Fibroblast of lung (primary cell): ENCODE measurements around the gene ZNF317. TPM values are rescaled to one million over a fixed set of nuclear protein-coding genes. Genes with fewer than 3 reads are reported as not detected.

ENCODE experiments used
- DNase-seq, 2 donors: peaks; one replicate each; pipeline versions ENCODE4 v3.0.0 to v3.0.0-alpha.2; 2010; ENCODE audit warnings: low read depth in 2 of 2
- H2AFZ ChIP-seq: 2 replicates; pipeline ENCODE4 v1.5.1; 2012; ENCODE audit warnings: low read length, control low read depth, inconsistent platforms
- H3K27ac ChIP-seq: 2 replicates; pipeline ENCODE4 v1.5.1; 2011; ENCODE audit warnings: low read length, control low read depth; ENCODE audit not compliant: insufficient read depth
- H3K27me3 ChIP-seq: 2 replicates; pipeline ENCODE4 v1.5.1; 2011; ENCODE audit warnings: mild to moderate bottlenecking, low read length; ENCODE audit not compliant: control insufficient read depth, insufficient read depth
- H3K36me3 ChIP-seq: 2 replicates; pipeline ENCODE4 v1.5.1; 2011; ENCODE audit warnings: low read length; ENCODE audit not compliant: control insufficient read depth, insufficient read depth
- H3K4me1 ChIP-seq: 2 replicates; pipeline ENCODE4 v1.5.1; 2011; ENCODE audit warnings: low read length; ENCODE audit not compliant: control insufficient read depth, insufficient read depth; ENCODE audit errors: extremely low read depth
- H3K4me2 ChIP-seq: 2 replicates; pipeline ENCODE4 v1.5.1; 2011; ENCODE audit warnings: low read length, control low read depth; ENCODE audit not compliant: insufficient read depth; ENCODE audit errors: extremely low read depth
- H3K4me3 ChIP-seq, 4 experiments: fragments of 200-600 bp in 1 of 4; sonication (generic) in 1 of 4; replicated peaks in 1 of 4; 2 replicates each; pipeline ENCODE4 v1.5.1; 2011 to 2016; ENCODE audit warnings: low read length in 4 of 4, low read depth in 3 of 4, mild to moderate bottlenecking in 3 of 4, control low read depth in 2 of 4, inconsistent platforms in 1 of 4, mixed read lengths in 1 of 4; ENCODE audit not compliant: insufficient read depth in 1 of 4; ENCODE audit errors: control extremely low read depth in 1 of 4
- H3K79me2 ChIP-seq: 2 replicates; pipeline ENCODE4 v1.5.1; 2012; ENCODE audit warnings: mild to moderate bottlenecking, low read length, inconsistent platforms; ENCODE audit not compliant: control insufficient read depth, insufficient read depth
- H3K9ac ChIP-seq: 2 replicates; pipeline ENCODE4 v1.5.1; 2011; ENCODE audit warnings: mild to moderate bottlenecking, low read length, control low read depth; ENCODE audit not compliant: insufficient read depth
- H3K9me3 ChIP-seq: 2 replicates; pipeline ENCODE4 v1.5.1; 2012; ENCODE audit warnings: low read depth, low read length; ENCODE audit not compliant: control insufficient read depth, insufficient read depth
- H4K20me1 ChIP-seq: 2 replicates; pipeline ENCODE4 v1.5.1; 2011; ENCODE audit warnings: low read length; ENCODE audit not compliant: control insufficient read depth, insufficient read depth; ENCODE audit errors: extremely low read depth
- EZH2 ChIP-seq: IDR thresholded peaks from 2 replicates; pipeline ENCODE4 v1.5.1; 2012; ENCODE audit warnings: low read length, control low read depth, mild to moderate bottlenecking; ENCODE audit errors: missing control alignments
- polyA plus RNA-seq, 2 donors: library from polyadenylated mRNA; depleted of rRNA in 1 of 2; stranded (reverse) in 1 of 2; unstranded in 1 of 2; fragments of >200 nt; gene quantifications; 2 replicates each; pipeline ENCODE4 v1.2.1, GENCODE V29; 2011 to 2012; ENCODE audit warnings: missing spikeins in 1 of 2
- total RNA-seq: library from RNA; depleted of rRNA; stranded (reverse); fragments of >200 nt; gene quantifications from 2 replicates; pipeline ENCODE4 v1.2.1, GENCODE V29; 2014
- TF ChIP-seq, protein P1 (sequence below), 2 donors: IDR thresholded peaks in 1 of 2; conservative IDR thresholded peaks in 1 of 2; 1 replicate in 1 of 2; 2 replicates in 1 of 2; pipeline ENCODE4 v1.5.1; 2011 to 2012; ENCODE audit warnings: low read length in 2 of 2, control low read depth in 1 of 2, inconsistent platforms in 1 of 2, low read depth in 1 of 2, mild to moderate bottlenecking in 1 of 2

Gene ZNF317
- total and polyA plus RNA-seq, 2 donors (not counting 1 experiment from before 2014, with no cell fraction given): 12.8 to 17.7 TPM

DNA sequence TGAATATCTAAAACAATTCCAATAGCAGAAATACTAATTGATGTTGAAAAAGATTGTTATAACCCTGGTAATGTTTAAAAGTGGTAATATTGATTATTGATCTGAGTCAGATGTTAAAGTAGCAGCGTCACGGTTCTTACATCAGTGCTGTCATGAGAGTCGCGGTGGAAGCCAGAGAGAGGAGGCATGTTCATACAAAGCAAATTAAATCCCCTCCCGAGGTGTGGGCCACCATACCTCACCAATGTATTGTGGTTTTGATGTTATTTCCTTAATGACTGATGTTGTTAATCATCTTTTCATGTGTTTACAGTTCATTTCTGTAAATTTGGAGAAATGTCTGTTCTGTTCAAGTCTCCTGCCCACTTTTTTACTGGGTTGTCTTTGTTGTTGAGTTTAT, 11.2 kb downstream of the ZNF317 start:
- H3K4me1 ChIP-seq: no peaks in the 10 kb centered on the region
- H3K9me3 ChIP-seq: no peaks in the 10 kb centered on the region
- no peak overlapping the region for H3K9ac ChIP-seq

GRCh38 chr19:9155591-9155990, 15.4 kb downstream of the ZNF317 start:
- peaks cover 5% of the 10 kb centered on the region for H3K9me3 ChIP-seq
- TF ChIP-seq EZH2: no peak
- TF ChIP-seq, protein P1, sequence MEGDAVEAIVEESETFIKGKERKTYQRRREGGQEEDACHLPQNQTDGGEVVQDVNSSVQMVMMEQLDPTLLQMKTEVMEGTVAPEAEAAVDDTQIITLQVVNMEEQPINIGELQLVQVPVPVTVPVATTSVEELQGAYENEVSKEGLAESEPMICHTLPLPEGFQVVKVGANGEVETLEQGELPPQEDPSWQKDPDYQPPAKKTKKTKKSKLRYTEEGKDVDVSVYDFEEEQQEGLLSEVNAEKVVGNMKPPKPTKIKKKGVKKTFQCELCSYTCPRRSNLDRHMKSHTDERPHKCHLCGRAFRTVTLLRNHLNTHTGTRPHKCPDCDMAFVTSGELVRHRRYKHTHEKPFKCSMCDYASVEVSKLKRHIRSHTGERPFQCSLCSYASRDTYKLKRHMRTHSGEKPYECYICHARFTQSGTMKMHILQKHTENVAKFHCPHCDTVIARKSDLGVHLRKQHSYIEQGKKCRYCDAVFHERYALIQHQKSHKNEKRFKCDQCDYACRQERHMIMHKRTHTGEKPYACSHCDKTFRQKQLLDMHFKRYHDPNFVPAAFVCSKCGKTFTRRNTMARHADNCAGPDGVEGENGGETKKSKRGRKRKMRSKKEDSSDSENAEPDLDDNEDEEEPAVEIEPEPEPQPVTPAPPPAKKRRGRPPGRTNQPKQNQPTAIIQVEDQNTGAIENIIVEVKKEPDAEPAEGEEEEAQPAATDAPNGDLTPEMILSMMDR (conservative IDR thresholded peaks at IDR 0.05 in 1 of 2, IDR thresholded peaks at IDR 0.05 in 1 of 2; ENCODE audit: low read depth in 1 of 2, low read length in 2 of 2): no peak
- H3K27ac ChIP-seq: no peak overlapping the region
- DNase-seq: no peak
- H3K4me1 ChIP-seq: no peaks in the 10 kb centered on the region
- no peak overlapping the region for H3K9ac ChIP-seq
- H2AFZ ChIP-seq: no peak overlapping the region
- H3K27me3 ChIP-seq: no peaks in the 10 kb centered on the region
- H4K20me1 ChIP-seq: no peaks in the 10 kb centered on the region
- no peak overlapping the region for H3K4me2 ChIP-seq
- peaks cover 27% of the 10 kb centered on the region for H3K79me2 ChIP-seq
- no peak overlapping the region for H3K4me3 ChIP-seq
- peaks cover 27% of the 10 kb centered on the region for H3K36me3 ChIP-seq

More for the DNA sequence above, 11.2 kb downstream of the ZNF317 start:
- Histone ChIP-seq H2AFZ (no peak overlapping the region), H4K20me1 (no peaks in the 10 kb centered on the region), H3K27ac (no peak overlapping the region), H3K79me2 (peaks cover 64% of the 10 kb centered on the region), H3K4me3 (no peak overlapping the region), H3K27me3 (no peaks in the 10 kb centered on the region), H3K4me2 (no peak overlapping the region), H3K36me3 (peaks cover 2% of the 10 kb centered on the region)
- TF ChIP-seq, protein P1 (conservative IDR thresholded peaks at IDR 0.05 in 1 of 2, IDR thresholded peaks at IDR 0.05 in 1 of 2; ENCODE audit: low read depth in 1 of 2, low read length in 2 of 2): no peak
- no peak for TF ChIP-seq EZH2
- DNase-seq: no peak

DNA sequence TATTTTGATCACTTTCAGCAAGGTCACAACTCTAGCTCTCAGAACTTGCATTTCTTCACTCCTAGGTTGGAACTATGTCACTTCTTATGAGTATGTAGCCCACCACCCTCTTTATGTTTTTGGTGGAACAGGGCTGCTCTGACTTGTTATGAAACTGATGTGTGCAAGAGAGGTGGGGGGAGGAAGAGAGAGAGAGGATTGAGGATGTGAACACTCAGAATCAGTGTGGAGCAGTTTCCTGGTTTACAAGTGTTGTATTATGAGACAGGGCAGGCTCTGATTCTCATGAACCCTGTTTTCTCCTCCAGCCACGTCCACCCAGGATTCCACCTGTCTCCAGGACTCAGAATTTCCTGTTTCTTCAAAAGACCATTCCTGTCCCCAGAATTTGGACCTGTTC, 16.1 kb downstream of the ZNF317 start:
- Histone ChIP-seq H4K20me1 (no peaks in the 10 kb centered on the region), H3K9ac (no peak overlapping the region), H3K4me2 (no peak overlapping the region), H3K27me3 (no peaks in the 10 kb centered on the region), H2AFZ (no peak overlapping the region), H3K27ac (no peak overlapping the region), H3K4me3 (no peak overlapping the region), H3K9me3 (peaks cover 12% of the 10 kb centered on the region), H3K36me3 (peaks cover 34% of the 10 kb centered on the region), H3K4me1 (no peaks in the 10 kb centered on the region), H3K79me2 (peaks cover 21% of the 10 kb centered on the region)
- TF ChIP-seq EZH2: no peak
- TF ChIP-seq, protein P1 (conservative IDR thresholded peaks at IDR 0.05 in 1 of 2, IDR thresholded peaks at IDR 0.05 in 1 of 2; ENCODE audit: low read depth in 1 of 2, low read length in 2 of 2): no peak
- DNase-seq: no peak
